Stimulated activated naive CD8-positive, alpha-beta T cell treated with anti-CD3 and anti-CD28 coated beads, Interleukin-15, Interleukin-2, amounts not matched to agents 100 U/mL and 50 U/mL, for 24 hours (primary cell): ENCODE data around the gene C2CD2.
"Not testable (repeated sequence)": the region's sequence is repeated elsewhere in the genome, so short reads cannot be mapped to it uniquely, and the experiment has no call there.

Experiments used
- ATAC-seq: fragments of 150-1000 bp; cut with Tn5 transposase; one replicate; pipeline ENCODE4 v1.10.0; 2021
- DNase-seq: peaks from one replicate; pipeline ENCODE4 v3.0.0; 2021

C2CD2 gene

DNA sequence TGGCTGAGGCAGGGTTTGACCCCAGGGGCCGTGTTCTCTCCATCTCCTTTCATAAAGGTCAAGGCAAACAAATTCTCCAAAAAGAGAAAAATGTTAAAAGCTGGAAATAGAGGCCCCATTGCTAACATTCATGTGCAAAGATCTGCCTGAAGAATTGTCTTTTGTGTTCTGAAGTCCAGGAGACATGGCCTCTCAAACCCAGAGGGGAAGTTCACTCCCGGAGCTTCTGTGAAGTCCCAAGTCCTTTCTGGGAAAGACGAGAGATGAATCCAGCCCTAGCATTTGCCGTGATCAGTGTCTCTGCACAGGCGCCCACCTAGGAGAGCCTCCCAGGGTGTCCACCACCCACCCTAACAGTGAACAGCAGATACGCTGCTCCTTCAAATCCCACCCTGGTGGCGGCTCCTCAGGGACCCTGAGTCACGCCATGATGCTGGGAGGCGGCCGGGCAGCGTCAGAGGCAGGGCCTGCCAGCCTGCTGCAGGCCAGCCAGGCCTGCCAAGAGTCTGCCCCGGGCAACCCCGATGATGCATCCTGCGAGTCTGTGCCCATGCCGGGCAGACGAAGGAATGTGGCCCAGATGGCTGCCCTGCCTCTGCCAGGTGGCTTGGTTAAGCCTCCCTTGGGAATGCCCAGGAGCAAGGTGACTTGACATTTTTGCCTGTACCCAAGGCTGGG lies 5.2 kb upstream of the C2CD2 start:
- DNase-seq (no peak), ATAC-seq (no peak)

DNA sequence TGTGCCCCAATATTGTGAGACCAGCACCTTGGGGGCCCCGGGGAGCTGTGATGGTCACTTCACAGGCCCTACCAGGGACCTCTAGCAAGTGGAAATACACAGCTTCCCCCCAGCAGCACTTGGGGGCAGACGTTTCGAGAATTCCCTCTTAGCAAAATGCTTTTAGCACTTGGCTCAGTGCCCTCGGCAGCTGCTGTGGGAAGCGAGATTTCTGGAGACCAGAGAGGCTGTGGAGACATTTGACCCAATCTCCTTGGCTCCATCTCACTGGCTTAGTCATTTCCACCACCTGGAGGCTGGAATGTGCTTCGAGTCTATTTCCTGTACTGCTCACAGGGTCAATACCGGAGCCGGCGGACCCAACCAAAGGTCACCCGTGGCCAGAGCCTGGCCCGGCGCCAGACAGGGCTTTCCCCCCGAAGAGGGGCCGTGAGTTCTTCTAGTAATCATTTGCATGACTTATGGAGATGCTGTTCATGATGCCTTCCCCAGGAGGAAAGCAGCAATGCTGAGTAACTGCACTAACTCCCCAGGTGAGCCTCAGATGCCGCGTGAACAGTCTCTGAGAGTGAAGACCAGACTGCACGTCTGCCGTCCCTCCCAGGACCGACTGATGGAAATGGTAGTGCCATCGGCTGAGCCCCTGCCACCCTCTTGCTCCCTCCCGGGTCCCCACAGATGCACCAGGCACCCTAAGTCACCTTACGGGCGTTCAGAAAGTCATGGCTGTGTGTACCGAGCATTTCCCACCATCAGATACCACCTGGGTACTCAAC lies 4.4 kb upstream of the C2CD2 start:
- no peak for ATAC-seq
- DNase-seq = no peak

DNA sequence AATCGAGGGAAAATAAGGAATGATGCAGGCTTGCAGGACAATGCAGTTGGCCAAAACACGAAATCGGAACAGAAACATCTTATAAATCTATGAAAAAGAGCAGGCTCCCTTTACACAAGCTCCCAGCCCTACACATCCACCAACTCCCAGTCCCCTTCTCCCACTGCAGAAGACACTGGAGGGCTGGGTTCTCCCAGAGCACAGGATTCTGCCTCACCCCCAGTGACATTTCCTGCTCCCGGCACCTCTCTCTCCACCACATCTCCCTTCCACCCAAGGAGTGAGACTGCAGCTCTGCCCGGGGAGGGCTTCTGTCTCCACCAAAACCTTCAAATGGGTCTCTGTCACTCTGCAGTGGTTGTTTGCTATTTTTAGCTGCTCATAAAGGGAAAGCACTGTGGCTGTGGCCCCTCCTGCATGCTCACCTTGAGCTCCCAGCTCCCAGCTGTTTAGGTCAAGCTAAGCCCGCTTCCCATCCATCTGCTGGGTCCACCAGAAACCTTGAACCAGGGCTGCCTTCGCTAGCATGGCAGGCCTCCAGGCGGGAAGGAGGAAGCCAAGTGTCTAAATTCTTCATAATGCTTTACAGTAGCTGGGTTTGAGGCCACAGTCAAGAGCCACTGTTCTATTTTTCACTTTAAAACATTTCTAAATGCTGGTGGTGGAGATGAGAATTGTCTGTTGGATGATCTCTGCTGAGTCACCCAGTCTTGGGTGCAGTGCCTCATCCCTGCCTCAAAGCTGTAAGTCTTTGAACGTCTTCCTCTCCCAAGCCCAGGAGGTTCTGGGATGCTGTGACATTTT lies 3.3 kb upstream of the C2CD2 start:
- no peak for DNase-seq

DNA sequence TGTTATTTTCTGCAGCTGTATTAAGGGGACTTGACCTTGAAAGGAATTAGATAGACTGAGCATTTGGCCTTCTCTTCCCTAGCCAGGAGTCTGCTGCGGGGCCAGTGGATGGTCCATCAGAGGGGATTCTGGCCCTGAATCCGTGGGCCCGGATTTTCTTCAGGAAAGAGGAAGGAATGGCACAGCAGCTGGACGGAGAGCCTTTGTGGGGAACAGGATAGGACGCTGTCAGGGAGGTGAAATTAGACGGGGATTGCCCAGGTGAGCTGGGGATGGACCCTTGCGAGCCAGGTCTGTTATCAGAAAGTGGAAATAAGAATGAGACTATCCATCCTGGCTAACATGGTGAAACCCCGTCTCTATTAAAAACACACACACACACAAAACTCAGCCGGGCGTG lies 1.7 kb upstream of the C2CD2 start:
- ATAC-seq (no peak), DNase-seq (no peak)

More for the DNA sequence above, 3.3 kb upstream of the C2CD2 start:
- no peak for ATAC-seq

DNA sequence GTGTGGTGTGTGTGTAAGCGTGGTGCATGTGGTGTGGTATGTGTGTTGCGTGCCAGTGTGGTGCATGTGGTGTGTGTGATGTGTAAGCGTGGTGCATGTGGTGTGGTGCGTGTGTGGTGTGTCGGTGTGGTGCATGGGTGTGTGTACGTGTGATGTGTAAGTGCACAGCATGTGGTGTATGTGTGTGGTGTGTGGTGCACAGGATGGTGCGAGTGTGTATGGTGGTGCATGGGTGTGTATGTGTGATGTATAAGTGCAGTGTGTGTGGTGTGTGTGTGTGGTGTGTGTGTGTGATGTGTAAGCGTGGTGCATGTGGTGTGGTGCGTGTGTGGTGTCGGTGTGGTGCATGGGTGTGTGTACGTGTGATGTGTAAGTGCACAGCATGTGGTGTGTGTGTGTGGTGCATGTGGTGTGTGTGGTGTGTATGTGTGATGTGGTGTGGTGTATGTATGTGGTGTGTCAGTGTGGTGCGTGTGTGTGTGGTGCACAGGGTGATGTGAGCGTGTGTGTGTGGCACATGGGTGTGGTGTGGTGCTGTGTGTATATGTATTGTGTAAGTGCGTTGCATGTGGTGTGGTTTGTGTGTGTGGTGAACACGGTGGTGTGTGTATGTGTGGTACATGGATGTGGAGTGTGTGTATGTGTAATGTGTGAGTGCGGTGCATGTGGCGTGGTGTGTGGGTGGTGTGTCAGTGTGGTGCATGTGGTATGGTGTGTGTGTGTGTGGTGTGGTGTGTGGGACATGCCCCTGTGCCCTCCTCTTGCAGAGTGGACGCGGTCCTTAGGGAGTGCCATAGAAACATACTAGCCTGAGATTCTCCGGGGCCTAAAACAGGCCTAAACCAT lies 1.1 kb upstream of the C2CD2 start:
- ATAC-seq (no peak), DNase-seq (no peak)

DNA sequence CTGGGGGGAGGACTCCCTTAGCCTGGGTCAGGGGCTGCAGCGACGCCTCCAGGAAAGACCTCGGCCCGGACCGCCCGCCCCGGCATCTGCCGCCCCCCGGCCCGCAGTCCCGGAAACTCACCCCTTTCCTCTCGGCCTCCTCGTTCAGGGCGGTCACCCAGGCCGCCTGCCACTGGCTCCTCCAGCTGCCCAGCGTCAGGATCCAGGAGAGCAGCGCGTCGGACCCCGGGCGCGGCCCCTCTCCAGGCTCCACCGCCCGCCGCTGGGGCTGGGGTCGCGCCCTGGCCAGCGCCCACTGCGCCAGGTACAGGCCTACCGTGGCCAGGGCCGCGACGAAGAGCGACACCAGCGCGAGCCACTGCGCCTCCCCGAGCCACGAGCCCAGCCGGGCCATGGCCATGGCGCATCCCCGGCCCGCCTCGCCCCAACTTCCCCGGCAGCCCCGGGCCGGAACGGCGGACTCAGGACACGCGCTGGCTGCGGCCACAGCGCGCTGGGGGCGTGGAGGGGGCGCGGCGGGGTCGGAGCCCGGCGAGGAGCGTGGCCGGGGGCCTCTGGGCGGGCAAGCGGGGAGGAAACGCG lies 478 bp downstream of the C2CD2 start:
- ATAC-seq (peak; percentile 19), DNase-seq (no peak)

DNA sequence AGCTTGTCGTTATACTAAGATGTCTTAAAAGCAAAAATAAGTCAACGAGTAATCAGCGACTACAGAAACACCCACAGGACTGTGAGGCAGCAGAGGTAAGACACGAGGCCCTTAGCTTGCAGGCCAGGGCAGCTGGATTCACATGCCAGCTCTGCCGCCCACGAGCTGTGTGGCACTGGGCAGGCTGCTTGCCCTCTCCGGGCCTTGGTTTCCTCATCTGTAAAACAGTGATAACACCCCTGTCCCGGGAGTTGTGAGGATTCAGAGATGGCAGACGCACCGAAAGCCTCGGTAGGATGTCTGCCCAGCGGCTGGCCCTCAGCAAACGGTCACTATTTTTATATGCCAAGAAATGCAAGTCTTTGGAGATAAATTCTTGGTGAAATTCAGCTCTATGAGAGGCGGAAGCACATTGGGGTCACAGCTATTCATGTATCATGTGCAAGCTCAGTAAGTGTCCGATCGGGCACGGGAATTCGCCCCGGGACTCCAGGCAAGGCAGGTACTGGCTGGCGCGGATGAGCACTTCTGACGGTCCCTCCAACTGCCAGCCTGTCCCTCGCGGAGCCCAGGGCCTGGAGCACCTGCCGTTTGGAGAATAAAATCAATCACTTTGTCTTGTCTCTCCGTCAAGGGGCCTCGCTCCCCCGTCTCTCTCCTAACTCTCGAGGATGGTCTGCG lies 1.1 kb downstream of the C2CD2 start:
- ATAC-seq = no peak
- no peak for DNase-seq

DNA sequence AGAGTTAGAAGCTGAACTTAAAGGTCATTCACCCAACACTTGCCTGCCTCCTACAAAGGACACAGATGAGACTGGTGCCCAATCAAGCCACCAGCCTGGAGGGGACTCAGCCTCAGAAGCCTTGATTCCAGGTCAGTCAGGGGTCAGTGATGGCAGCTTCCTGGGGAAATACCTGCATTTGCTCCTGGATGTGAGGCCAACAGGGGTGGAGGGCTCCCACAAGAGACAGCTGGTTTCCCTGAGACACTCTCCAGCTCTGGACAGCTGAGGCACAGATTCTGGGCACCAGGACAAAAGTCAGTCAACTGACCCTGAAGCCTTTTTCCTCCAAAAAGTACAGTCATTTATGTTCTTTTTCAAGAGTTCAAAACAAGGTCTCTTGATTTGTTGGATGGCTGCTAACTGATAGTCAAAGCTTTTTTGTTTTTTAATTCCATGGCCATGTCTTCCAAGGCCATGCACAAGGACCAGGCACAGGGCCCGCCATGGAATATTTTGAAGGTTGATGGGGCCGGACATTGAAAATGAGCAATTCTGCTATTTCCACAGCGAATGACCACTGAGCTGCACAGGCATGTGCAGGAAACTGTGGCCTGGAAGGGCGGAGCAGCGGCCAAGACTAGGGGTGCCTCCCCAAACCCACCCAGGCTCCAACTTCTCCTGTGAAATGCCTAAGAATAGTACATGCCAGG lies 1.8 kb downstream of the C2CD2 start:
- DNase-seq (no peak), ATAC-seq (no peak)

DNA sequence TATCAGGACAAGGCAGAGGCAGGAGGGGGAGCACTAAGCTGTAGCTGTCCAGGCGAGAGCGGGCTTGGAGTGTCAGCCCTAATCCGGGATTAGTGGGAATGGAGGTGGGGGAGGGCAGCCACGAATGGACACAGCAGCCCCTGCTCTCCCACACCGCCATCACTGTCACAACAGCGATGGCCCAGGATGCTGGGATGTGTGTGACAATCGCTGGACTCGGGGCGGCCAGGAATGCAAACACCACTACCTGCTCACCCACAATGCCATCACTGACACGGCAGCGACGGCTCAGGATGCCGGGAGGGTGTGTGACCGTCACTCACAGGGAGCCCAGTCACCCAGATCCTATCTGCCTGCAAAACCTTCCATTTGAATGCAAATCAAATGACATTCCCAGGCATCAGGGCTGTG lies 2.9 kb downstream of the C2CD2 start:
- no peak for ATAC-seq
- DNase-seq = no peak

DNA sequence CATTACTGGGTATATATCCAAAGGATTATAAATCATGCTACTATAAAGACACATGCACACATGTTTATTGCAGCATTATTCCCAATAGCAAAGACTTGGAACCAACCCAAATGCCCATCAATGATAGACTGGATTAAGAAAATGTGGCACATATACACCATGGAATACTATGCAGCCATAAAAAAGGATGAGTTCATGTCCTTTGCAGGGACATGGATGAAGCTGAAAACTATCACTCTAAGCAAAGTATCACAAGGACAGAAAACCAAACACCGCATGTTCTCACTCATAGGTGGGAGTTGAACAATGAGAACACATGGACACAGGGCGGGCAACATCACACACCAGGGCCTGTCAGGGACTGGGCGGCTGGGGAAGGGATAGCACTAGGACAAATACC lies 4.2 kb downstream of the C2CD2 start:
- not testable (repeated sequence) for DNase-seq, ATAC-seq

DNA sequence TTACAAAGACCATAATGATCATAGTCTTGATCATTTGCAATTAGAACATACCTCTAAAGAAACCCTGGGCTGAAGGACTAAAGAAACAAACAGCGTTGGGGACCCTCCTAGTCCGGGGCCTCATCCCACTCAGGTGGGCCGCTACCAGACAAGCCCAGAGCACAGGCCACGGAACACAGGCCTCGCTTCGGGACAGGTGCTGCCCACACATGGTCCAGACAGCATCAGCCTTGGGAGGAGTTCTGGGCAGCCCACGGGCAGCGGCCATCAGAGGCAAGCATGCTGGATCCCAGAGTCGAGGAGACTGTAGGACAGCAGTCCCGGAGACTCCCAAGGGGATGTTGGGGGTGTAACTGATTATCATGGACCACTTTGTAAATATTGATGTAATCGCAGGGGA lies 4.9 kb downstream of the C2CD2 start:
- ATAC-seq (no peak), DNase-seq (no peak)

DNA sequence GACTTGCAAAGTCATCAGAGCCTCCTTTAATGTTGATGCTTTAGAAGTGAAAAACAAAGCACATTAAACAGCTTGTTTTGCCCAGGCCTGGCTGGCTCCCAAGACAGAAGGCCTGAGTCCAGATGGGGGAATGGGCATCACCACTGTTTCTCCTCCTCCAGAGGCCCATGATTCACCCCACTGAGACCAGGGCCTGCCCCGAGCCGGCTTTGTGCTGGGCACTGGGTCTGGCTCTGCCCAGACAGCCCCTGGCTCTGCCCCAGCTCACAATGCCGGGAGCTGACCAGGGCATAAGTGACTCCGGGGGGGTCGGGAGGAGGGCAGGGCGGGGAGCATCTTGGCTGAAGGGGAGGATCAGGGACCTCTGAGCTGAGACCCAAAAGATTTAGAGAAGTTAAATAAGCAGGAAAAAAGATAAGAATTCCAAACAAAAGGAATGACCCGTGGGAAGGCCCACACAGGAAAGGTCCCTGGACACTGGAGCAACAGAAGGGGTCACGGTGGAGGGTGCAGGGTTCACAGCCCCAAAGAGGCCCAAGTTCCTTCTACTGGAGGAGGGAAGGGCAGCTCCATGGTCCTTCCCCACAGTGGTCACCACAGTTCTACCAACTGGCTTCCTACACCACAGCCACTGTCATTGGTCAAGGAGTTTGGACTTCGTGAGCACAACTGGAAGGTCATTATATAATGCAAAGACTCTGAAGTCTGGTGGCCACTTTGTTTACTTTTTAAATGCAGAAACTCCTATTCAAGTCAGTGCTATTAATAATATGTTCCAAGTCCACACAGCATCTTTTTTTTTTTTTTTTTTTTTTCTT lies 5.5 kb downstream of the C2CD2 start:
- no peak for DNase-seq
- no peak for ATAC-seq

DNA sequence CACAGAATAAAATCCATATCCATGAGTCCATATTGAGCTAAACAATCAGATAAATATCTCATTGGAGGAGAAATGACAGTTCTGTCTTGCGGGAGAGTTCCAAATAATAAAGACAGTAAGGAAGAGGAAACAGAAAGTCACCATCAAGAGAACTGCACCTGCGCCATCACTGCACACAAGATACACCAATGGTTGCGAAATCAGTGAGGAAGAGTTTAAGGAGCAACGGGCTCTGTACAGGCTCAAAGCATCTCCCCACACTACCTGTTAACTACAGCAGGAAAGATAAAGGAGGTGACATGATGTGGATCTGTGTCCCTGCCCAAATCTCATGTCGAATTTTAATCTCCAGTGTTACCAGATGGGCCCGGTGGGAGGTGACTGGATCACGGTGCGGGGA lies 7.8 kb downstream of the C2CD2 start:
- no peak for DNase-seq
- ATAC-seq = no peak

DNA sequence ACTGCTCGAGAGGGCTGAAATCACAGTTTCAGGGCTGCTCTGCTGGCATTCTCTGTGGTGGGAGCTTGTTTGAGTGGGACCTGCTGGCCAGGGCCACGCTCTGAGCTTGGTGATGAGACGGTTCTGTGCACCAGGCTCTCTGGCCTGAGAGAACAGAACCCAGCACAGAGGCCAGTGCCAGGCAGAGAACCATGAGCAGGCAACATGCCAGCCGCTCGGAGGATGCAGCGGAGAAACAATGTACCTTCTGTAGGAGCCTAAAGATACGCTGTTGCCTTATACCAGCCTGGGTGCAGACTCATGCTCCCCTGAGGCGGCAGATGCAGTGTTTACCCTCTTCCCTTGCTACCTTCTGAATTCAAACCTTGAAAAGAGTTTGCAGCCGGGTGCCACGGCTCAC lies 10.0 kb downstream of the C2CD2 start:
- no peak for ATAC-seq

DNA sequence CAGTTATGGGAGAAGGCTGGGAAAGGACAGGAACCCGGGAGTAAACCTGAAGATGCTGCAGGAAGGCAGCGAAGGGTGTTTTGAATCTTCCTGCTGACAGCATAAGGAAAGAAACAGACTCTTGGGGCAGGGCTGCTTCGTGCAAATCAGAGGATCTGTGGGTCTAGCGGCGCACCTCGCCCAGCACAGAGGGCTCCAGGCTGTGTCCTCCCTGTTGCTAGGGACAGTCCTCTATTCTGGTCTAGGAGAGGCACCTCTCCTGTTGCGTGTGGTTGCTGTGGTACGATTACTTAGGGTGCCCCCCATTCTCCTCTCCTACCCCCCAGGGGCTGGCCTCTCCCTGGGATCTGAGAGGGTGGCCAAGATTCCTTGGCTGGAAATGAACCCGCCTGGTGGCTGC lies 11.4 kb downstream of the C2CD2 start:
- no peak for DNase-seq
- ATAC-seq = no peak

More for the DNA sequence above, 10.0 kb downstream of the C2CD2 start:
- DNase-seq = no peak

DNA sequence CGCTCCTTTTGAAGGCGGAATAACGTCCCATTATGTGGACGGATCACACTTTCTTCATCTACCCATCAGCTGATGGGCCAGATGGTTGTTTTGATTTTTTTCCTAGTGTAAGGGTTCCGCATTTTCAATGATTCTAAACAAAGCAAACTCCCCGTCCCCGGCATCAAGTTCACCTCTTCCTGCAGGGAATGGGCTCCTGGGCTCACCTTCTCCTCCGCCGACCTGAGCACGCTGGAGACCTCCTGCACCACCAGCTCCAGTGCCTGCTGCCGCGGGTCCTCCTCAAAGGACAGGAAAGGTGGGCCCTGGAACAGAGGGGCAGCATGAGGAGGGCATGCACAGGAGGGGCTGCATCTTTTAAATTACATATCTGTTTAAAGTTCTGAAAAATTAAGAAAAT lies 11.9 kb downstream of the C2CD2 start:
- DNase-seq (no peak), ATAC-seq (no peak)

DNA sequence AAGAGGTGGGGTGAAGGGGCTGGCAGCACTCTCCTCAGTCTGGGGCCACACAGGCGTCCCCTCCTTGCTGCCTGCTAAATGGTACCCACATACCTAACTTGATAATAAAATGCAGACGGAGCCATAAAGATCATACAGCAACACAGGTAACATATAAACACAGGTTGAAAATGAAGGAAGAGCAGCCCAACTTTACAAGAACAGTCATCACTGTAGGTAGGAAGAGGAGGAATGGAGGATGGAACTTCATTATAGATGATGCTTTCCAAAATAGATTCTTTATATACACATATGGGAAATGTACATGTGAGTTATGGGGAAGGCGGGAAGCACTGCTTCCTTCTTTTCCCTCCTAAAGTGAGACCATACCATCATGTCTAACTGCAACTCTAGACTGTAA lies 13.4 kb downstream of the C2CD2 start:
- ATAC-seq (no peak), DNase-seq (no peak)

DNA sequence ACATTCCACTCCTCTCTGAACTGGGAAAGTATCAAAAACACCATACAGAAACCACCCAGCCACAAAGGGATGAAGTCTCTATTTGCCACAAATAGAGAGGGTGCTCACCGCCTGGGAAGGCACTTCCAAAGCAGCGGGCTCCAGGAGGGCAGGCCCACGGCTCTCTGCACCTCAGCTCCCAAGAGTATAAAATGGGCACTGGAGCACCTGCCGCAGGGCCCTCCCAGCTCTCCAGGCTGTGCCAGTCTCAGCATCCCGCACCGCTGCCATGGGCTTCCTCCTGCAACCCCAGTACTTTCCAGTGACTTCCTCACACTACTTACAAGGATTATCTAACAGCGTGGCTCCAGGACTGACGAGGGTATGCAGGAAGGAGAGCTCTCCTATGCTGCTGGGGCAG lies 14.4 kb downstream of the C2CD2 start:
- ATAC-seq (no peak), DNase-seq (no peak)

DNA sequence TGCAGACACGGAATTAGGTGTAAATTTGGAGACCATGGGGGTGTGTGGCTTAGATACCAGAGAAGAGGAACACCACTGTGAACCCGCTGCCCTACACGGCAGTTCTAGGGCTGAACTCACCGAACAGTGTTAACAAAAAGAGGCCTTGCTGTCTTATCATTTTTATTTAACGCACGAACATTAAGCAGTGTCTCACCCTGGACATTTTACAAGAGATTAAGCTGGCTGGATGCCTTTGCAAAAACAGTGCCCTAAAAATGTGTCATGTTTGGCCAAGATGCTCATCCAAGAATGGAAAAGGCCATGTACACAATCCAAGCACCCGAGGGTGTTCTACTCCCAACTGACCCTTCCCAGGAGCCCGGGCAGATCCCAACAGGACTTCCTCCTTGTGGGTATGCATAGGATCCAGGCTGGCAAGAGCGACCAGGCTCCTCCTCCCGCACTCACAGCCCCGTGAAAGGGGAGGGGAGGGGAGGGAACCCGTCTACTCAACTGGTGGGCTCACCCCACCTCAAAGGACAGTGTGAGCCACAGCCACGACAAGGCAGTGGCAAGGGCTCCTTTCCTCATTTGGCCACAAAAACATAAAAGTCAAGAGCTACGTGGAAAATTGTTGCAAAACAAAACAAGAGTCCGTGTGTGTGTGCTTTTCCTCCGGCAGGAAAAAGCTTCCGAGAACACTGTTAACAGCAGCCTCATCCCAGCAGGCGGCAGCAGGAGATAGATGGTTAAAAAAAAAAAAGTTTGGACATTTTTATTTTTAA lies 20.3 kb downstream of the C2CD2 start:
- DNase-seq (no peak), ATAC-seq (no peak)
